Body of pancreas (tissue), 4 donors: ENCODE results near the gene CTPS2. TPM values are rescaled to one million over a fixed set of nuclear protein-coding genes. Genes with fewer than 3 reads are reported as not detected.

Source experiments
- ATAC-seq: fragments of 150-250 bp; one replicate; pipeline ENCODE4 v1.9.1; 2016
- DNase-seq, 4 donors: peaks; one replicate each; pipeline ENCODE4 v3.0.0-alpha.2; 2019
- H3K27ac ChIP-seq, 4 donors: fragments of 200-600 bp; sonication (generic); 1 replicate in 3 of 4; 2 replicates in 1 of 4; pipeline versions ENCODE4 v1.5.1 to v1.6.1; 2016 to 2019; ENCODE audit warnings: mild to moderate bottlenecking in 1 of 4, mixed read lengths in 1 of 4, moderate library complexity in 1 of 4
- H3K27me3 ChIP-seq, 2 donors: fragments of 200-600 bp; sonication (generic); one replicate each; pipeline ENCODE4 v1.6.0; 2016; ENCODE audit warnings: mild to moderate bottlenecking in 1 of 2
- H3K36me3 ChIP-seq, 2 donors: fragments of 200-600 bp; sonication (generic); replicated peaks in 1 of 2; 2 replicates each; pipeline ENCODE4 v1.5.1; 2016; ENCODE audit warnings: low read depth in 2 of 2; ENCODE audit not compliant: insufficient read depth in 1 of 2
- H3K4me1 ChIP-seq: fragments of 200-600 bp; sonication (generic); one replicate; pipeline ENCODE4 v1.6.0; 2016
- H3K4me3 ChIP-seq, 2 donors: fragments of 200-600 bp; sonication (generic); 1 replicate in 1 of 2; 2 replicates in 1 of 2; pipeline ENCODE4 v1.5.1; 2016 to 2019
- H3K9me3 ChIP-seq, 3 donors: fragments of 200-600 bp; sonication (generic); 1 replicate in 2 of 3; 2 replicates in 1 of 3; pipeline ENCODE4 v1.5.1; 2016
- POLR2A ChIP-seq, 3 donors: fragments of 450-650 bp; IDR thresholded peaks; one replicate each; pipeline ENCODE4 v1.6.1; 2016; ENCODE audit warnings: antibody characterized with exemption in 3 of 3, mild to moderate bottlenecking in 2 of 3
- WGBS, 2 donors: methylation state at CpG; one replicate each; pipeline ENCODE4 v1.1.5; 2017; 5-methylcytosine and 5-hydroxymethylcytosine counted together
- intact Hi-C: fragments of 100-400 bp; cut with DNase I; formaldehyde crosslinking; loops from one replicate; pipeline ENCODE4 v1.15.1; 2023
- total RNA-seq, 2 donors: library from RNA; depleted of rRNA; stranded (reverse); fragments of >200 nt; gene quantifications; one replicate each; pipeline ENCODE4 v1.1.0, GENCODE V29; 2016
- TF ChIP-seq, protein P1 (sequence below), 7 experiments: fragments of 450-650 bp in 4 of 7; fragments of 200-600 bp in 3 of 7; sonication (generic) in 3 of 7; IDR thresholded peaks; one replicate each; pipeline ENCODE4 v1.5.1; 2016 to 2019; ENCODE audit warnings: antibody characterized with exemption in 7 of 7

The CTPS2 gene
- total RNA-seq, 2 donors from 2014 or later, result 13.2 to 16.6 TPM

- WGBS, 2 donors, result 95 to 96% methylated on average over 5 of the region's 5 CpGs
- DNase-seq, result no peak
- H3K9me3 ChIP-seq, result no peaks in the 10 kb centered on the region
- TF ChIP-seq, protein P1, sequence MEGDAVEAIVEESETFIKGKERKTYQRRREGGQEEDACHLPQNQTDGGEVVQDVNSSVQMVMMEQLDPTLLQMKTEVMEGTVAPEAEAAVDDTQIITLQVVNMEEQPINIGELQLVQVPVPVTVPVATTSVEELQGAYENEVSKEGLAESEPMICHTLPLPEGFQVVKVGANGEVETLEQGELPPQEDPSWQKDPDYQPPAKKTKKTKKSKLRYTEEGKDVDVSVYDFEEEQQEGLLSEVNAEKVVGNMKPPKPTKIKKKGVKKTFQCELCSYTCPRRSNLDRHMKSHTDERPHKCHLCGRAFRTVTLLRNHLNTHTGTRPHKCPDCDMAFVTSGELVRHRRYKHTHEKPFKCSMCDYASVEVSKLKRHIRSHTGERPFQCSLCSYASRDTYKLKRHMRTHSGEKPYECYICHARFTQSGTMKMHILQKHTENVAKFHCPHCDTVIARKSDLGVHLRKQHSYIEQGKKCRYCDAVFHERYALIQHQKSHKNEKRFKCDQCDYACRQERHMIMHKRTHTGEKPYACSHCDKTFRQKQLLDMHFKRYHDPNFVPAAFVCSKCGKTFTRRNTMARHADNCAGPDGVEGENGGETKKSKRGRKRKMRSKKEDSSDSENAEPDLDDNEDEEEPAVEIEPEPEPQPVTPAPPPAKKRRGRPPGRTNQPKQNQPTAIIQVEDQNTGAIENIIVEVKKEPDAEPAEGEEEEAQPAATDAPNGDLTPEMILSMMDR (IDR thresholded peaks at IDR 0.05), result no peak
- no peak for TF ChIP-seq POLR2A (IDR thresholded peaks at IDR 0.05)
- H3K27ac ChIP-seq, result no peak overlapping the region
- intact Hi-C loops, result no loop called here
- no peaks in the 10 kb centered on the region for H3K4me1 ChIP-seq
- no peak for ATAC-seq
- no peaks in the 10 kb centered on the region for H3K27me3 ChIP-seq
- H3K36me3 ChIP-seq, result no peaks in the 10 kb centered on the region
- H3K4me3 ChIP-seq, result no peak overlapping the region
Measured at GRCh38 chrX:16664074-16664473, 48.4 kb downstream of the CTPS2 start.

- H3K27ac ChIP-seq, result no peak overlapping the region
- WGBS, 2 donors, result 83 to 86% methylated on average over 1 to 2 of the region's 2 CpGs
- TF ChIP-seq, protein P1 (IDR thresholded peaks at IDR 0.05), result no peak
- no peak for TF ChIP-seq POLR2A (IDR thresholded peaks at IDR 0.05)
- no peak overlapping the region for H3K4me3 ChIP-seq
- ATAC-seq (no peak), DNase-seq (no peak)
- no peaks in the 10 kb centered on the region for H3K4me1 ChIP-seq
- H3K9me3 ChIP-seq, result no peaks in the 10 kb centered on the region
- no peaks in the 10 kb centered on the region for H3K36me3 ChIP-seq
- intact Hi-C loops, result no loop called here
- no peaks in the 10 kb centered on the region for H3K27me3 ChIP-seq
Measured at GRCh38 chrX:16662402-16662801, 50.1 kb downstream of the CTPS2 start.

GRCh38 chrX:16661495-16661894, 51.0 kb downstream of the CTPS2 start:
- WGBS, 2 donors, result 93 to 94% methylated on average over 2 of the region's 2 CpGs
- Histone ChIP-seq H3K27ac (no peak overlapping the region), H3K4me3 (no peak overlapping the region), H3K36me3 (no peaks in the 10 kb centered on the region), H3K9me3 (no peaks in the 10 kb centered on the region), H3K4me1 (no peaks in the 10 kb centered on the region), H3K27me3 (no peaks in the 10 kb centered on the region)
- intact Hi-C loops, result no loop called here
- DNase-seq, result no peak
- TF ChIP-seq, protein P1 (IDR thresholded peaks at IDR 0.05), result no peak
- TF ChIP-seq POLR2A (IDR thresholded peaks at IDR 0.05), result no peak
- ATAC-seq, result no peak

DNA sequence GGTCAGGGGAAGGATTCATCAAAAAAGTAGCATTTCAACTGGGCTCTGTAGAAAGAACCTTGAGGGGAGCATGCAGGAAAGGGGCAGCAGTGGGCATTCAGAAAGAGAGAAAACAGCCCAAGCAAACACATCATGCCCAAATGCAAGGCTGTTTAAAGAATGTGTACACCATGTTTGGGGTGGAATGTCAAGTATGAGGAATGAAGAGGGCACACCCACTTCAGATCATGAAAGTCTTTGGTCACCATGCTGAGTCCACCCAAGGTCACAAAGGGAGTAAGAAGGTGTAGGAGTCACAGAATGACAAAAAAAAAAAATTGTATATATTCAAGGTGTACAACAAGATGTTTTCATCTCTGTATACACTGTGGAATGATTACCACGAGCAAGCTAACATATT, 53.1 kb downstream of the CTPS2 start:
- whole genome bisulfite sequencing, 2 donors, result 86 to 100% methylated on average over 1 of the region's 1 CpG

GRCh38 chrX:16658284-16658683, 54.2 kb downstream of the CTPS2 start:
- H3K27me3 ChIP-seq, result no peaks in the 10 kb centered on the region
- DNase-seq (no peak), ATAC-seq (no peak)
- TF ChIP-seq POLR2A (IDR thresholded peaks at IDR 0.05), result no peak
- TF ChIP-seq, protein P1 (IDR thresholded peaks at IDR 0.05), result no peak
- H3K4me3 ChIP-seq, result no peak overlapping the region
- H3K36me3 ChIP-seq, result no peaks in the 10 kb centered on the region
- H3K9me3 ChIP-seq, result no peaks in the 10 kb centered on the region
- intact Hi-C loops, result no loop called here
- H3K4me1 ChIP-seq, result no peaks in the 10 kb centered on the region
- no peak overlapping the region for H3K27ac ChIP-seq
- WGBS, 2 donors, result 90 to 91% methylated on average over 2 of the region's 2 CpGs

More for the DNA sequence above, 53.1 kb downstream of the CTPS2 start:
- ATAC-seq (no peak), DNase-seq (no peak)
- Histone ChIP-seq H3K36me3 (no peaks in the 10 kb centered on the region), H3K4me1 (no peaks in the 10 kb centered on the region), H3K27ac (no peak overlapping the region), H3K27me3 (no peaks in the 10 kb centered on the region), H3K9me3 (no peaks in the 10 kb centered on the region), H3K4me3 (no peak overlapping the region)
- intact Hi-C loops, result no loop called here
- TF ChIP-seq, protein P1 (IDR thresholded peaks at IDR 0.05), result no peak
- no peak for TF ChIP-seq POLR2A (IDR thresholded peaks at IDR 0.05)
